ENCODE measurements around the gene POLR2M.

POLR2M gene

DNA sequence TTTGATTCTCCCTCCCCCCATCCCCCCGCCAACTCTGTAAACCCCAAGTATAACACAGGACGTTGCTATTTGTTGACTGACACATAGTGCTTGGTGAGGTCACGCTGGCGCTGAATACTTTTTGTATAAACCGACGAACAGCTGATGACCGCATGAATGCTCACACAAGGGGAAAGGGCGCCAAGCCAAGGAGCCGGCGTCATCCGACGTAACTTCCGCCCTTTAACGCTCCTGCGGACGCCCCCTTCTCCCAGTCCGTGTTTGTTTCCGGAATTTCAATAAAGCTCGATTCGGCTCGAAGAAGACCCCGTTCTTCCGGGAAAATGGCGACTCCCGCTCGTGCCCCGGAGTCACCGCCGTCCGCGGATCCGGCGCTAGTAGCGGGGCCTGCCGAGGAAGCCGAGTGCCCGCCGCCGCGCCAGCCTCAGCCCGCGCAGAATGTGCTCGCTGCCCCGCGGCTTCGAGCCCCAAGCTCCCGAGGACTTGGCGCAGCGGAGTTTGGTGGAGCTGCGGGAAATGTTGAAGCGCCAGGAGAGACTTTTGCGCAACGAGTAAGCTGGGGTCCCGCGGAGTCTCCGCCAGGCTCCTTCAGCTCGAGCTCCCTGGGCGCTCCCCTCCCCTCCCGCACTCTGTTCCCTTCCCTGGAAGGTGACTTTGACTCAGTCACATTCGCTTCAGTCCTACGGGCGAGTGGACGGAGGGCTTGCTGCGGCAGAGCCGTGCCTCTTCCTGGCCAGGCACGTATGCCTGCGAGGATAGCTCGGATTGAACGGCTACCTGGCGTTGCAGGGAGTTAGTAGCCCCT is at the start of gene POLR2M:
POLR2M (plus strand) TSS at position 310 of the 805 bp plus-strand sequence; CDS start at position 439, 129 bp downstream.
- TF ChIP-seq, protein P1, sequence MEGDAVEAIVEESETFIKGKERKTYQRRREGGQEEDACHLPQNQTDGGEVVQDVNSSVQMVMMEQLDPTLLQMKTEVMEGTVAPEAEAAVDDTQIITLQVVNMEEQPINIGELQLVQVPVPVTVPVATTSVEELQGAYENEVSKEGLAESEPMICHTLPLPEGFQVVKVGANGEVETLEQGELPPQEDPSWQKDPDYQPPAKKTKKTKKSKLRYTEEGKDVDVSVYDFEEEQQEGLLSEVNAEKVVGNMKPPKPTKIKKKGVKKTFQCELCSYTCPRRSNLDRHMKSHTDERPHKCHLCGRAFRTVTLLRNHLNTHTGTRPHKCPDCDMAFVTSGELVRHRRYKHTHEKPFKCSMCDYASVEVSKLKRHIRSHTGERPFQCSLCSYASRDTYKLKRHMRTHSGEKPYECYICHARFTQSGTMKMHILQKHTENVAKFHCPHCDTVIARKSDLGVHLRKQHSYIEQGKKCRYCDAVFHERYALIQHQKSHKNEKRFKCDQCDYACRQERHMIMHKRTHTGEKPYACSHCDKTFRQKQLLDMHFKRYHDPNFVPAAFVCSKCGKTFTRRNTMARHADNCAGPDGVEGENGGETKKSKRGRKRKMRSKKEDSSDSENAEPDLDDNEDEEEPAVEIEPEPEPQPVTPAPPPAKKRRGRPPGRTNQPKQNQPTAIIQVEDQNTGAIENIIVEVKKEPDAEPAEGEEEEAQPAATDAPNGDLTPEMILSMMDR (IDR thresholded peaks at IDR 0.05; ENCODE audit: insufficient read depth, low read depth, low read length, missing control alignments) = no peak
- H3K4me3 ChIP-seq (ENCODE audit: low read depth, low read length) = peak within 1 kb of the TSS; percentile 100
- DNase-seq (ENCODE audit: low read depth) = peak; percentile 96

- H3K4me3 ChIP-seq (ENCODE audit: low read depth, low read length) = no peak overlapping the region
- TF ChIP-seq, protein P1 (IDR thresholded peaks at IDR 0.05; ENCODE audit: insufficient read depth, low read depth, low read length, missing control alignments) = no peak
- DNase-seq (ENCODE audit: low read depth) = no peak
Measured at GRCh38 chr15:57657619-57658018, 48.9 kb upstream of the POLR2M start.

GRCh38 chr15:57662091-57662744 is 44.3 kb upstream of the POLR2M start:
- no peak for DNase-seq (ENCODE audit: low read depth)
- TF ChIP-seq, protein P1 (IDR thresholded peaks at IDR 0.05; ENCODE audit: insufficient read depth, low read depth, low read length, missing control alignments) = no peak
- no peak overlapping the region for H3K4me3 ChIP-seq (ENCODE audit: low read depth, low read length)

DNA sequence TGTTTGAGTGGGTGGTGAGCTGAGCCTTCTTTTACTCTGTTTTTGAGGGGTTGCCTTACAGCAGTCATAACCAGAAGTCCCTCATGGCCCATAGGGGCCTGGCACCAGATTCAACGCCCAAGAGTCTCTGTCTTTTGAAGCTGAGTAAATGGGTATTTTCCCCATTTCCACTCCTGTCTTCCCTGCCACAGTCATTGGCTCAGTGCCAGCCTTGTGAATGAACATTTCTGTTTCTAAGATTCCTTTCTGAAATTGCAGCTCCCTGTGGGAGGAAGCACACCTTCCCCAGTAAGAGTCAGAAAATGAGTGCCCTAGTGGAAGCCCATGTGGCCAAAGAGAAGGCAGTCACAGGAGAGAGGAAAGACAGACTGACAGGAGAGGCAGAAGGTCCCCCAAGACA is 43.7 kb upstream of the POLR2M start:
- DNase-seq (ENCODE audit: low read depth) = no peak
- no peak overlapping the region for H3K4me3 ChIP-seq (ENCODE audit: low read depth, low read length)
- TF ChIP-seq, protein P1 (IDR thresholded peaks at IDR 0.05; ENCODE audit: insufficient read depth, low read depth, low read length, missing control alignments) = no peak

GRCh38 chr15:57663262-57663661 is 43.3 kb upstream of the POLR2M start:
- TF ChIP-seq, protein P1 (IDR thresholded peaks at IDR 0.05; ENCODE audit: insufficient read depth, low read depth, low read length, missing control alignments) = no peak
- no peak overlapping the region for H3K4me3 ChIP-seq (ENCODE audit: low read depth, low read length)
- no peak for DNase-seq (ENCODE audit: low read depth)

DNA sequence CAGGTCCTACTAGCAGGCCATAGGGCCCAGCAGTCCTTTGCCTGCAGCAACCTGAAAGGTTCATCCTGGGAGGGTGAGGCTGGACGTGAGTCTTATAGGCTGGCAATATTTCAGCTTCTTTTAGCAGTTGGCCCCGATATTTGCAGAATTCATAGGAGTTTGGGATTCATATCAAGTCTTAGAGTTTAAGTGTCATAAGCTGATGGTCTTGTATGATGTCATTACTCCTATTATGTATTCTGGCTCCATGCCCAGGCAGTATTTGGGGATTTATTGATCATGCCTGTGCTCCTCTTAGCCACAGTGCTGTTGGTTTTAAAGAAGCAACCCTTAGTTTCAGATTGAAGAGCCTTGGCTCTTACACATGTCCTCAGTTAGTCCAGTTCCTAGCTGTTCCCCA is 41.3 kb upstream of the POLR2M start:
- TF ChIP-seq, protein P1 (IDR thresholded peaks at IDR 0.05; ENCODE audit: insufficient read depth, low read depth, low read length, missing control alignments) = no peak
- no peak for DNase-seq (ENCODE audit: low read depth)
- no peak overlapping the region for H3K4me3 ChIP-seq (ENCODE audit: low read depth, low read length)

Measured in GM12865 (cell line).